Loucy (cell line): Measurements from ENCODE around the gene SLC7A10.

Experiments used
- EZH2phosphoT487 ChIP-seq: fragments of 200-600 bp; IDR thresholded peaks from 2 replicates; pipeline ENCODE4 v1.6.1; 2018; ENCODE audit warnings: antibody characterized with exemption, mild to moderate bottlenecking, moderate library complexity, borderline replicate concordance
- TF ChIP-seq, protein P1 (sequence below): fragments of 200-600 bp; sonication (generic); conservative IDR thresholded peaks from 2 replicates; pipeline ENCODE4 v1.5.1; 2014; ENCODE audit warnings: mild to moderate bottlenecking, antibody characterized with exemption, low read length

DNA sequence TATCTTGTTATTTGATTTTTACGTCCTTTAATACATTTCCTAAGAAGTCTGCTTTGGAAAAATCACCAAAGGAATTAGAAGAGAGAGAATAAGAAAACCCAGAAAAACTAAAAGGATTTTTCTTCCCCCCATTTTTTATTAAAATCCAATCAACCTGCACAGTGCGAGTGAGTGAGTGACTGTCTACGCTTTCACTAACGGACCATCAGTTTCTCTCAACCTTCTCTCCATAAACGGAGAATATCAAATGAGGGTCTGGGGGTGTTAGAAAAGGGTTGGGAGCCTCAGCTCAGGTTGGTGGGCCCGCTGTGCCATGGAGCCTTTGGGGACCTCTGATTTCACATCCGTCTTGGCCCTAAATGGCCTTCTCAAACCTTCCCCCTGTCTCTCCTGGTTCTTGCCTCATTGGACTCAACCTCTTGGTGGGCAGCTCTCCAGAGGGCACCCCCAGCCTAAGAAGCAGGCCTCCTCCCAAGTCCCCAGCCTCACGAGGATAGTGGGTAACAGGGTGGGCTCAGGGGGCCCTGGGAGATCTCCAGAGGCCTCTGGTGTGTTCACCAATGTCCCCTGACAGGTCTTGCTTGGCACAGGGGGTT lies 32.3 kb downstream of the SLC7A10 start:
- TF ChIP-seq, protein P1, sequence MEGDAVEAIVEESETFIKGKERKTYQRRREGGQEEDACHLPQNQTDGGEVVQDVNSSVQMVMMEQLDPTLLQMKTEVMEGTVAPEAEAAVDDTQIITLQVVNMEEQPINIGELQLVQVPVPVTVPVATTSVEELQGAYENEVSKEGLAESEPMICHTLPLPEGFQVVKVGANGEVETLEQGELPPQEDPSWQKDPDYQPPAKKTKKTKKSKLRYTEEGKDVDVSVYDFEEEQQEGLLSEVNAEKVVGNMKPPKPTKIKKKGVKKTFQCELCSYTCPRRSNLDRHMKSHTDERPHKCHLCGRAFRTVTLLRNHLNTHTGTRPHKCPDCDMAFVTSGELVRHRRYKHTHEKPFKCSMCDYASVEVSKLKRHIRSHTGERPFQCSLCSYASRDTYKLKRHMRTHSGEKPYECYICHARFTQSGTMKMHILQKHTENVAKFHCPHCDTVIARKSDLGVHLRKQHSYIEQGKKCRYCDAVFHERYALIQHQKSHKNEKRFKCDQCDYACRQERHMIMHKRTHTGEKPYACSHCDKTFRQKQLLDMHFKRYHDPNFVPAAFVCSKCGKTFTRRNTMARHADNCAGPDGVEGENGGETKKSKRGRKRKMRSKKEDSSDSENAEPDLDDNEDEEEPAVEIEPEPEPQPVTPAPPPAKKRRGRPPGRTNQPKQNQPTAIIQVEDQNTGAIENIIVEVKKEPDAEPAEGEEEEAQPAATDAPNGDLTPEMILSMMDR: no peak
- no peak for TF ChIP-seq EZH2phosphoT487
